Activated effector memory CD4-positive, alpha-beta T cell treated with anti-CD3 and anti-CD28 coated beads, Interleukin-2, amount 50 U/mL, for 16 hours (primary cell): ENCODE results near the gene CREB5.

Source experiments
- DNase-seq: peaks from one replicate; pipeline ENCODE4 v3.0.0-alpha.2; 2020

CREB5 gene

GRCh38 chr7:28688651-28689050 is 276.3 kb downstream of the CREB5 start:
- DNase-seq = no peak

GRCh38 chr7:28695300-28696295 is 283.3 kb downstream of the CREB5 start:
- no peak for DNase-seq

- no peak for DNase-seq
Measured at GRCh38 chr7:28697913-28698563, 285.7 kb downstream of the CREB5 start.

- DNase-seq = no peak
Measured at GRCh38 chr7:28698840-28699239, 286.5 kb downstream of the CREB5 start.

GRCh38 chr7:28700096-28700495 is 287.8 kb downstream of the CREB5 start:
- DNase-seq = no peak

DNA sequence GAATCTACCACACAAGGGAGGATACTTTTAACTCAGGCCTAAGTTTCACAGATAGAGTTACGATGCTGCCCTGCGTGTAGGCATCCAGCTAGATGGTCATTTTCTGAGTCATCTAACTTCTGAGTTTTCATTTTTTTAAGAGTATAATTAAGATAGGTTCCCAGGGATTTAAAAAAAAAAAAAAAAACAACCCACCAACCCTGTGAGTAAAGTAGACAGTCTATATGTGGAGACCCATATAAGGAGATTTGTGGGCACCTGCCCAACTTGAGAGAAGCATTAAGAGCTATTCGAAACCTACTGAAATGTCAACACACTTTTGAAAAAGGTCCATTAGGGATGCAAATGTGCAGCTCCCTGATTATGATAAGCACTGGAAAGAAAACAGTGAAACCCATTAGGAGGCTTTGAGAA is 288.5 kb downstream of the CREB5 start:
- DNase-seq = no peak

DNA sequence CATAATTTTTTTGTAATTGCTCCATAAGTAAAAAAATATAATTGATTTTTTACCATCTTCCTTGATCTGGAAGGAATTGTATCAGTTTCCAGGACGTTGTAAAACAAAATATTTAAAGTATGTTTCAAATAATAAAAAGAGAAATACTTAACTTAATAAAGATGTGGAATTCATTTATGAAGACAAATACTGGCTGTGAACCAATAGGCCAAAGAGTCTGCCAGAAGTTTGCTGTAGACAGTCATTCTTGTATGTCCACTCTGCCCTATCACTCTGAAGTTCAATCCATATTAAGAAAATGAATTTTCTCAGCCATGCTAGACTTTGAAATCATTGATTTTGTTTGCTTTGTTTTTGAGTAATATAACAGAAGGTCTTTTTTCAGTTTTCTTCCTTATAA is 289.4 kb downstream of the CREB5 start:
- DNase-seq = no peak

DNA sequence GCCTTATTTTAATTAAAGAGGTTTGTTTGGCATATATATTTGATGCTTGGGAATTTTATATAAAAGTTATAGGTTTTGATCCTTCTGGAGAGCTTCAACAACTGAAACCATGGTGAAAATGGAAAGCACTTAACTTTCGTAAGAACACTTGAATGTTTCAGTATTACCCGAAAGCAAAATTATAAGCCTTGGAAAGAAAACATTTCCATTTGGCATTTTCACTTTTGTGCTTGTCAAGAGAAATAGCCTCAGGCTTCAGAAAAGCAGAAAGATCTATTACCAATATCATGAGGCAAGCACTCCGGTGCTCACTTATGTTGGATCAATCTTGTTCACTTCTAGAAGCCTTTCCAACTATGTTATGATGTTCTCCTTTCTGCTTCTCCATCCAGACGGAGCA is 289.9 kb downstream of the CREB5 start:
- DNase-seq = no peak

DNA sequence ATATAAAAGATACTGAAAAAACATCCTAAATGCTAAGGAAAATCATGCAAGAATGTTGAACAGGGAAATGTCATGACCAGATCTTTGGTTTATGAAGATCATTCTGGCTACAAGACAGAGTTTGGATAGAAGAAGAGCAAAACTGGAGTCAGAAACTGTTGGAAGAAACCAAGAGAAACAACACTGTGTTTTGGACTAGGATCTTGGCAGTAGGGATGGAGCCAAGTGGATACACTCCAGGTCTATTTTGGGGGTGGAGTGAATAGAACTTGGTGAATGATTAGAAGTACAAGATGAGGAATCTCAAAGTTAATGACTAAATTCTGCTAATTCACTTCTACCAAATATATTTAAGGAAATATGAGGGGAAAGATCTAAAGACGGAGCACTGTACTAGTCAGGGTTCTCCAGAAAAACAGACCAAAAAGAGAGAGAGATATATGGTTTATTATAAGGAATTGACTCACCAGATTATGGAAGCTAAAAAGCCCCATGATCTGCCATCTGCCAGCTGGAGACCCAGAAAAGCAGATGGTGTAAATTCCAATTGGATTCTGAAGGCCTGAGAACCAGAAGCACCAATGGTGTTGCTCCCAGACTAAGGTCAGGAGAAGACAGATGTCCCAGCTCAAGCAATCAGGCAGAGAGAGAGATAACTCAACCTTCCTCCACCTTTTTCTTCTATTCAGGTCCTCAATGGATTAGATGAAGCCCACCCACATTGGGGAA is 290.9 kb downstream of the CREB5 start:
- DNase-seq = no peak

DNA sequence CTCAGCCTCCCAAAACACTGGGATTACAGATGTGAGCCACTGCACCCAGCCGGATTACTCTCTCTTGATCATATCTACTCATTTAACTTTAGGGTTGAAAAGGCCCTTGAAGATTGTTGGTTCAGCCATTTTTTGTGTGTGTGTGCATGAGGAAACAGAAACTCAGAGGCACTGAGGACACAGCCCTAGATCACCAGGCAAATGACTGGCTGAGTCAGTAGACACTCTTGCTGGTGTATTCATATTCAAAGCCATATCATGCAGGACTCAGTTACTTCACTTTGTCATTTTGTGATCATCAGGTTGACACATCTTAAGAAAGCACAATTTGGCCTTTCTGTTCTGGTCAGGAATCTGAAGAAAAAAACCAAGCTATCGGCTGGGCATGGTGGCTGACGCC is 292.4 kb downstream of the CREB5 start:
- DNase-seq = no peak

- DNase-seq = no peak
Measured at GRCh38 chr7:28705350-28705749, 293.0 kb downstream of the CREB5 start.

- no peak for DNase-seq
Measured at GRCh38 chr7:28706584-28706983, 294.3 kb downstream of the CREB5 start.

DNA sequence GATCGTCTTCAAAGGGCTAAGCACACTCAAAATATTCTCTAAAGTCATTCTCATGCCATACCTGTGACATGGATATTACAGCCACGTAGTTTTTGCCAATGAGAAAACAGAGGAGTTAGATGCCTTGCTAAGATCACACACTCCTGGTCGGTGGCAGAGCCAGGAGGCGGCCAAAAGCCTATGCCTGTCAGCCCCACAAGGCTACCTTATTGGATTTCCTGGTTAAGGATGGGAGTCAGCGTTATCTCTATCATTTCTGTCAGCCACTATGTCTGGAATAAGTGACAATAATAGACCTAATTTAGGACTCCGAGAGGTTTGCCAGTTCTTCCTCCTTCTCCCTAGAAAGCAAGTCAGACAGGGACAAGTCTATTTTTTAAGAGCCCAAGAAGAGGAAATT is 295.0 kb downstream of the CREB5 start:
- DNase-seq = no peak

GRCh38 chr7:28708033-28708951 is 296.0 kb downstream of the CREB5 start:
- no peak for DNase-seq

DNA sequence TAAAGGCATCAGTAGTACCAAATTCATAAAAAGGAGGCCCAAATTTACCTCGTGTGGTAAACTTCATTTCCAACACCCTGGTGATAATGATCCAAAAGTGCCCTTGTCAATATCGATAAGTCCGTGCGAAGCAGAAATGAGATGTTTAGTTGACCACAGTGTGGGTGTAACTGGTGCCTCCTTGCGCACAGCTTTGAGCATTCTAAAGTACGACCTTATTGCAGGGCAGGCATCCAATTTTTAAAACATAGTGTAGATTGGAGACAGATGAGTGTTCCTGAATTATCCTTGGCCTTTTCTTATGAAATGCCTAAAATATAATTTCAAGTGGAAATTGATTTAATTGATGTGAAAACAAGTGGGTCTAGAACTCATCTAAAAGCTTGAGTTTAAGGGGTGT is 297.4 kb downstream of the CREB5 start:
- no peak for DNase-seq

- no peak for DNase-seq
Measured at GRCh38 chr7:28711114-28711513, 298.8 kb downstream of the CREB5 start.

DNA sequence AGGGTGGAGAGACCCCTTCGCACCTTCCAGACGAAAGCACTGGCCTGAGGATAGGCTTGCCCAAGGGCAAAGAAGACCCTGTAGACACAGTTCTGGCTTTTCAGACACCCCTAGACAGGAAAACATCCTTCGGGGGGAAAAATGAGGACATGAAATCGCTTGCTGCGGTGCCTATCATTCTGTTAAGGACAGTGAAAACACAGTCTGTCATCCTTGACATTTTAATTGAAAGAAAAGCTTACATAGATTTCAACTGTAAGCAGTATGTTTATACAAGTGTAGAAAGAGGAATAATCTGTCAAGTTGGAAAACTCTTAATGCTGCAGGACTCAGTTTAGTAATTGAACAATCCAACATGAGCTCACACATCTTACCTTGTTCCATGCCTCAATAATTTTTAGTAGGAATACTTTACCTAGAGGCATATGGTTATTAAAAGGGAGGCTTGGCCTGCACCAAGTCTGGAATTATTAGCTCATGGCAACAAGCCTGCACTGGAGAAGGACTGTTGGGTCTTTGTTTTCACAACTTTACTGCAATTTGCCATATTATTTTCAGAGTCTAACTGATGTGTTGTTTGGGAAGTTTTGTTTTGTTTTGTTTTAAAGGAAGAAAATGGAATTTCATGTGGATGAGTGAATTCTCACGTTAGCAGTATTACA is 302.3 kb downstream of the CREB5 start:
- DNase-seq = no peak

DNA sequence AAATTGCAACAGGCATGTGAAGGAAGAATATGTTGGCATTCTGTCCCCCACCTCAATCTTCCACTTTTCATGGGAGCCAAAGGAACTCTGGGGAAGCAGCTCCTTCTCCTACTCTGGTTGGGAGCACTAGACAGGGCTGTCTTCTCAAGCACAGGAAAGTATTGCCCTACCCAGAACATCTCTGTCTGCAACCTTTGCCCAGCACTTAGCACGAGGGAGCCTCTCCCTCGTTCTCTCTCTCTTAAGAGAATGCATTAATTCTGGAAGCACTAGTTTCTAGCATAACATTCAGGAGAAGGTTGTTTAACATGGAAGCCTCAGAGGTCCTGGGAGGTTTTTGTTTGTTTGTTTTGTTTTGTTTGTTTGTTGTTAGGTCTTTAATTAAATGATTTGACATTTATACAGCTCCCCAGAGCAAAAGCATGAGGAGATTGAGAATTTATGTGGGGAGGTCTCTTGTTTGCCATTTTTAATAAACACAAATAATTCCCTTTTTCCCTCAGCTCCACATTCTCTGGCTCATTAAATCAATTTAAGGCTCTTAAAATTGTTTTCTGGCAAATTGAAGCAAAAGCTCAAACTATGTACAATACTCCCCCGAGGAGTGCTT is 305.2 kb downstream of the CREB5 start:
- no peak for DNase-seq

DNA sequence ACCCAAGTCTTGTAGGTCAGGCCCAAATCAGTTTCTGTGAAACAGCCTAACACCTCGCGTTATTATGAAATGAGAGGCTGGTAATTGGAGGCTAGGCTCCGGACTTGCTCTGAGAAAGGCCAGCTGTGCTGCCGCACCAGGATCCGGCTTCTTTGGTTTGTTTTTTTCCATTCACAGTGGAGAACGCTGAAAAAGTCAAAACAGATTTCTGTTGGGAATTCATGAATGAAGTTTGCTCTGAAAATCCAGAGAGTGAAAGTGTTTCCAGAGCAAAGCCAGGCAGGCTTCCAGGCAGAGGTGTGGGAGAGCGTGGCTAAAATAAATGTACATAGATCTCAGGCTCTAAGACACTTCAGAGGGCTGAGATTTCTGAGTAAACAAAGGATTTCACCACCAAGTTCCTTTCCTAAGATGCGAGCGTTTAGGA is 305.8 kb downstream of the CREB5 start:
- no peak for DNase-seq

DNA sequence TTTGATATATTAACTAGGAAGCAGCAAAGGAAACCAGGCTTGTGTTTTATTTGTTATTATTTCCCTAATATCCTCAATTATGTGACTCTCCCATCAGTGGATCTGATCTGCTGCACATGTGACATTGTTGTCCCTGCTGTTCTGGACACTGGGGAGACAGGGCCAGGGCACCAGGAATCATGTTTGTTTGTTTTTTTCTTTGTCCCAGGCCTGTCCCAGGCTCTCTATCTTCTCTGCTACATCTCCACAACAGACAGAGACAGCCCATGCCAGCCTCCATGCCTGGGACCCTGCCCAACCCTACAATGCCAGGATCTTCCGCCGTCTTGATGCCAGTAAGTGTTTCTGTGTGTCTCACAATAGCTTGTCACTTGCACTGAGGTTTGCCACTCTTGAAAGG is 306.2 kb downstream of the CREB5 start:
- DNase-seq = no peak

DNA sequence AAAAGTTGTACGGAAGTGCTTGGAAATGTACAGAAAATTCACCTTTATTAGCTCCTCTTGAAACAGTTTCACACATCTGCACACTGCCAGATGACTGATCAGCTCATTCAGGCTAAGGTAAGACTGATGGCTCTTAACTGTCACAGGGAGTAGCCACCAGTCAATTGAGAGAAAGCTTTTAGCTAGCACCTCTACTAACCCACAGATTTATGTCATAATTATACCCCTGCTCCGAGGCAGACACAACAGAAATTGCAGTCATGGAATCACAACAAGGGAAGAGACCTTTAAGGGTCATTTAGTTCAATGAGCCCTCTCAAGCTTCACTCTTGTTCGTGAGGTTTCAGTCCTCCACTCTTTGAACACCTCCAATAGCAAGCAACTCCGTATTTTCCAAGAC is 310.4 kb downstream of the CREB5 start:
- DNase-seq = no peak
